Measurements from ENCODE around the gene TRIM10. TPM values are rescaled to one million over a fixed set of nuclear protein-coding genes. Genes with fewer than 3 reads are reported as not detected.

The TRIM10 gene
- total and polyA plus RNA-seq, 12 donors: not detected

GRCh38 chr6:30116724-30117123 is 44.3 kb downstream of the TRIM10 start:
- ATAC-seq: no peak
- WGBS, 2 donors: 78% methylated on average over 6 of the region's 6 CpGs

GRCh38 chr6:30113841-30114240 is 47.2 kb downstream of the TRIM10 start:
- Histone ChIP-seq H3K36me3 (no peaks in the 10 kb centered on the region), H3K27me3 (peaks cover 5 to 84% (median 81%) of the 10 kb centered on the region in 7 donors), H3K9me3 (no peaks in the 10 kb centered on the region), H3K27ac (no peak overlapping the region), H3K4me1 (no peaks in the 10 kb centered on the region), H3K4me3 (no peak overlapping the region)
- no peak for ATAC-seq
- no peak for DNase-seq
- TF ChIP-seq CTCF (IDR thresholded peaks at IDR 0.05): no peak
- intact Hi-C loops (cut with DNase I): no loop called here
- 71 to 77% methylated on average over 1 of the region's 1 CpG for WGBS, 2 donors

More at GRCh38 chr6:30116724-30117123, 44.3 kb downstream of the TRIM10 start:
- peak in 1 of 9 donors; percentile 13 for TF ChIP-seq CTCF (IDR thresholded peaks at IDR 0.05)
- Histone ChIP-seq H3K4me1 (no peaks in the 10 kb centered on the region), H3K9me3 (no peaks in the 10 kb centered on the region), H3K27ac (no peak overlapping the region), H3K27me3 (peaks cover 5 to 70% (median 57%) of the 10 kb centered on the region in 7 donors), H3K4me3 (no peak overlapping the region), H3K36me3 (no peaks in the 10 kb centered on the region)
- intact Hi-C loops (cut with DNase I): no loop called here
- DNase-seq: no peak

- no peak for TF ChIP-seq CTCF (IDR thresholded peaks at IDR 0.05)
Observed at GRCh38 chr6:30113003-30113759, 47.8 kb downstream of the TRIM10 start, which contains the start of gene TRIM31. TSS of gene TRIM31 (minus strand) at chr6:30113090. CDS start at chr6:30112805, 285 bp downstream.

GRCh38 chr6:30112402-30112994 is 48.5 kb downstream of the TRIM10 start:
- Histone ChIP-seq H3K4me1 (no peaks in the 10 kb centered on the region), H3K4me3 (no peak overlapping the region), H3K27ac (no peak overlapping the region), H3K36me3 (no peaks in the 10 kb centered on the region), H3K27me3 (peaks cover 5 to 95% (median 84%) of the 10 kb centered on the region in 7 donors), H3K9me3 (no peaks in the 10 kb centered on the region)
- DNase-seq (no peak), ATAC-seq (no peak)
- intact Hi-C loops (cut with DNase I): no loop called here
- 74 to 76% methylated on average over 10 of the region's 10 CpGs for WGBS, 2 donors
- no peak for TF ChIP-seq CTCF (IDR thresholded peaks at IDR 0.05)

More at GRCh38 chr6:30113003-30113759, 47.8 kb downstream of the TRIM10 start, which contains the start of gene TRIM31:
- intact Hi-C loops (cut with DNase I): no loop called here
- no peaks in the 10 kb centered on the region for H3K36me3 ChIP-seq
- WGBS, 2 donors: 78 to 81% methylated on average over 3 of the region's 3 CpGs
- H3K4me1 ChIP-seq: no peaks in the 10 kb centered on the region
- peaks cover 5 to 91% (median 83%) of the 10 kb centered on the region in 7 donors for H3K27me3 ChIP-seq
- H3K27ac ChIP-seq: no peak within 1 kb of the TSS
- no peak for DNase-seq
- H3K4me3 ChIP-seq: no peak within 1 kb of the TSS
- H3K9me3 ChIP-seq: no peaks in the 10 kb centered on the region
- ATAC-seq: no peak

Measured in heart right ventricle (tissue), 16 donors.